B cell (primary cell): ENCODE results near the gene PNMA8C. TPM values are rescaled to one million over a fixed set of nuclear protein-coding genes. Genes with fewer than 3 reads are reported as not detected.

Source experiments
- ATAC-seq: fragments of 200-7000 bp; cut with Tn5 transposase; one replicate; pipeline ENCODE4 v1.10.0; 2021; ENCODE audit warnings: low read depth, mild to moderate bottlenecking, moderate number of reproducible peaks, moderate library complexity
- CTCF ChIA-PET: fragments of 350-600 bp; sonication (Branson Sonifier 250); formaldehyde crosslinking; loops from one replicate; lab custom pipeline; 2021; ENCODE audit warnings: antibody characterized with exemption, inconsistent platforms; lab: Charles Lee
- POLR2A ChIA-PET: fragments of 350-600 bp; sonication (Branson Sonifier 250); formaldehyde crosslinking; loops from one replicate; lab custom pipeline; 2021; ENCODE audit warnings: antibody characterized with exemption; lab: Charles Lee
- DNase-seq: peaks from one replicate; pipeline ENCODE4 v3.0.0; 2013
- H2AFZ ChIP-seq: 2 replicates; pipeline ENCODE4 v1.6.1; 2012; ENCODE audit warnings: mild to moderate bottlenecking, low read depth, low read length; ENCODE audit not compliant: insufficient read depth, poor library complexity, severe bottlenecking
- H3K27ac ChIP-seq, 2 donors: 1 replicate in 1 of 2; 2 replicates in 1 of 2; pipeline ENCODE4 v1.5.1; 2012 to 2013; ENCODE audit warnings: low read length in 2 of 2, mild to moderate bottlenecking in 2 of 2, moderate library complexity in 1 of 2
- H3K27me3 ChIP-seq, 4 experiments: fragments of 200-600 bp in 1 of 4; sonication (generic) in 1 of 4; replicated peaks in 1 of 4; 1 replicate in 2 of 4; 2 replicates in 2 of 4; pipeline versions ENCODE4 v1.6.1 to v1.7.0; 2013 to 2016; ENCODE audit warnings: low read length in 3 of 4, mild to moderate bottlenecking in 2 of 4, mixed read lengths in 1 of 4, moderate library complexity in 1 of 4; ENCODE audit not compliant: insufficient read depth in 4 of 4, control insufficient read depth in 3 of 4; ENCODE audit errors: control extremely low read depth in 1 of 4
- H3K36me3 ChIP-seq, 2 experiments: replicated peaks in 1 of 2; 1 replicate in 1 of 2; 2 replicates in 1 of 2; pipeline versions ENCODE4 v1.6.1 to v1.7.1; 2013; ENCODE audit warnings: low read length in 1 of 2; ENCODE audit not compliant: insufficient read depth in 2 of 2, control insufficient read depth in 1 of 2; ENCODE audit errors: control extremely low read depth in 1 of 2, extremely low read depth in 1 of 2
- H3K4me1 ChIP-seq, 2 donors: fragments of 200-600 bp in 1 of 2; sonication (generic) in 1 of 2; 1 replicate in 1 of 2; 2 replicates in 1 of 2; pipeline versions ENCODE4 v1.5.1 to v1.6.1; 2013 to 2017; ENCODE audit warnings: low read length in 2 of 2; ENCODE audit not compliant: control insufficient read depth in 2 of 2, insufficient read depth in 2 of 2
- H3K4me2 ChIP-seq: replicated peaks from 2 replicates; pipeline ENCODE3; 2012; ENCODE audit warnings: mild to moderate bottlenecking, low read depth, low read length; ENCODE audit not compliant: poor library complexity, severe bottlenecking
- H3K4me3 ChIP-seq, 5 experiments: fragments of 200-600 bp in 1 of 5; sonication (generic) in 1 of 5; 1 replicate in 3 of 5; 2 replicates in 2 of 5; pipeline versions ENCODE4 v1.5.1 to v1.7.0; 2011 to 2016; ENCODE audit warnings: low read length in 4 of 5, mild to moderate bottlenecking in 4 of 5, low read depth in 2 of 5, control low read depth in 1 of 5, moderate library complexity in 1 of 5; ENCODE audit not compliant: insufficient read depth in 1 of 5; ENCODE audit errors: control extremely low read depth in 1 of 5, extremely low read depth in 1 of 5
- H3K79me2 ChIP-seq: fragments of 200-600 bp; sonication (generic); one replicate; pipeline ENCODE4 v1.6.0; 2016; ENCODE audit warnings: low read length; ENCODE audit not compliant: control insufficient read depth, insufficient read depth
- H3K9ac ChIP-seq: fragments of 200-600 bp; sonication (generic); 2 replicates; pipeline ENCODE4 v1.6.1; 2017; ENCODE audit warnings: mild to moderate bottlenecking, low read length, moderate library complexity
- H3K9me3 ChIP-seq, 3 donors: one replicate each; pipeline versions ENCODE4 v1.6.1 to v1.7.1; 2013; ENCODE audit warnings: low read length in 2 of 3; ENCODE audit not compliant: control insufficient read depth in 2 of 3, insufficient read depth in 1 of 3; ENCODE audit errors: control extremely low read depth in 1 of 3
- H4K20me1 ChIP-seq: 2 replicates; pipeline ENCODE4 v1.6.0; 2012; ENCODE audit warnings: mild to moderate bottlenecking, low read length; ENCODE audit not compliant: insufficient read depth, control insufficient read depth, poor library complexity, severe bottlenecking
- H3K27ac Mint-ChIP-seq: one replicate; pipeline ENCODE4 v1.8.0; 2021; ENCODE audit warnings: mixed read lengths
- H3K27me3 Mint-ChIP-seq: one replicate; pipeline ENCODE4 v1.8.0; 2021; ENCODE audit warnings: mixed read lengths
- H3K4me1 Mint-ChIP-seq: one replicate; pipeline ENCODE4 v1.8.0; 2021; ENCODE audit warnings: mixed read lengths
- H3K4me3 Mint-ChIP-seq: one replicate; pipeline ENCODE4 v1.8.0; 2021; ENCODE audit warnings: mixed read lengths
- H3K9me3 Mint-ChIP-seq: one replicate; pipeline ENCODE4 v1.8.0; 2022; ENCODE audit warnings: mixed read lengths; ENCODE audit not compliant: insufficient read depth
- EZH2 ChIP-seq: IDR thresholded peaks from 2 replicates; pipeline ENCODE4 v1.6.1; 2012; ENCODE audit warnings: borderline replicate concordance, low read depth, mild to moderate bottlenecking, moderate library complexity, low read length; ENCODE audit not compliant: insufficient read depth, poor library complexity, severe bottlenecking
- WGBS: methylation state at CpG from one replicate; pipeline ENCODE4 v1.1.5; 2013; ENCODE audit warnings: missing lambda C conversion rate; ENCODE audit not compliant: insufficient coverage; 5-methylcytosine and 5-hydroxymethylcytosine counted together
- intact Hi-C: fragments of 100-400 bp; cut with micrococcal nuclease; formaldehyde crosslinking; loops from one replicate; pipeline ENCODE4 v1.10.0; 2022
- polyA plus RNA-seq: library from polyadenylated mRNA; depleted of rRNA; stranded (reverse); fragments of >200 nt; gene quantifications from 2 replicates; pipeline ENCODE4 v1.2.3, GENCODE V29; 2012
- total RNA-seq, 2 donors: library from RNA; stranded (reverse); fragments of 120-200 nt in 1 of 2; gene quantifications; 1 replicate in 1 of 2; 2 replicates in 1 of 2; pipeline versions ENCODE4 v1.2.3 to v1.2.4, GENCODE V29; 2013 to 2022
- TF ChIP-seq, protein P1 (sequence below): fragments of 200-600 bp; IDR thresholded peaks from one replicate; pipeline ENCODE4 v1.8.0; 2022; ENCODE audit warnings: antibody characterized with exemption, mild to moderate bottlenecking

Gene PNMA8C
- total and polyA plus RNA-seq, 2 donors (not counting 1 experiment from before 2014, with no cell fraction given): not detected

GRCh38 chr19:46454244-46454643, 25.5 kb upstream of the PNMA8C start:
- ATAC-seq: no peak
- H3K27me3 Mint-ChIP-seq: peaks cover 27% of the 10 kb centered on the region
- no peak overlapping the region for H3K27ac ChIP-seq
- no peaks in the 10 kb centered on the region for H3K36me3 ChIP-seq
- H3K9me3 Mint-ChIP-seq: peaks cover 7% of the 10 kb centered on the region
- H3K4me3 Mint-ChIP-seq: no peak overlapping the region
- peaks cover 0 to 7% (median 4%) of the 10 kb centered on the region in 3 donors for H3K9me3 ChIP-seq
- no peak overlapping the region for H3K4me2 ChIP-seq
- H3K79me2 ChIP-seq: no peaks in the 10 kb centered on the region
- intact Hi-C loops: no loop called here
- no peak overlapping the region for H3K27ac Mint-ChIP-seq
- no peaks in the 10 kb centered on the region for H4K20me1 ChIP-seq
- POLR2A ChIA-PET: no interaction called here
- TF ChIP-seq EZH2: no peak
- TF ChIP-seq, protein P1, sequence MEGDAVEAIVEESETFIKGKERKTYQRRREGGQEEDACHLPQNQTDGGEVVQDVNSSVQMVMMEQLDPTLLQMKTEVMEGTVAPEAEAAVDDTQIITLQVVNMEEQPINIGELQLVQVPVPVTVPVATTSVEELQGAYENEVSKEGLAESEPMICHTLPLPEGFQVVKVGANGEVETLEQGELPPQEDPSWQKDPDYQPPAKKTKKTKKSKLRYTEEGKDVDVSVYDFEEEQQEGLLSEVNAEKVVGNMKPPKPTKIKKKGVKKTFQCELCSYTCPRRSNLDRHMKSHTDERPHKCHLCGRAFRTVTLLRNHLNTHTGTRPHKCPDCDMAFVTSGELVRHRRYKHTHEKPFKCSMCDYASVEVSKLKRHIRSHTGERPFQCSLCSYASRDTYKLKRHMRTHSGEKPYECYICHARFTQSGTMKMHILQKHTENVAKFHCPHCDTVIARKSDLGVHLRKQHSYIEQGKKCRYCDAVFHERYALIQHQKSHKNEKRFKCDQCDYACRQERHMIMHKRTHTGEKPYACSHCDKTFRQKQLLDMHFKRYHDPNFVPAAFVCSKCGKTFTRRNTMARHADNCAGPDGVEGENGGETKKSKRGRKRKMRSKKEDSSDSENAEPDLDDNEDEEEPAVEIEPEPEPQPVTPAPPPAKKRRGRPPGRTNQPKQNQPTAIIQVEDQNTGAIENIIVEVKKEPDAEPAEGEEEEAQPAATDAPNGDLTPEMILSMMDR: no peak
- CTCF ChIA-PET: interaction anchor here (1.0 kb wide), 1 partner anchor 51 kb away, joined by 3 read pairs; no protein-coding TSS in a partner anchor
- no peak overlapping the region for H2AFZ ChIP-seq
- no peak overlapping the region for H3K9ac ChIP-seq
- no peak for DNase-seq
- no peaks in the 10 kb centered on the region for H3K4me1 ChIP-seq
- H3K4me1 Mint-ChIP-seq: no peaks in the 10 kb centered on the region
- 60% methylated on average over 1 of the region's 3 CpGs for WGBS
- no peak overlapping the region for H3K4me3 ChIP-seq
- H3K27me3 ChIP-seq: peaks cover 0 to 4% (median 0%) of the 10 kb centered on the region in 4 experiments

GRCh38 chr19:46453661-46454060, 24.9 kb upstream of the PNMA8C start:
- Histone ChIP-seq H3K4me3 (no peak overlapping the region), H4K20me1 (no peaks in the 10 kb centered on the region), H2AFZ (no peak overlapping the region), H3K27me3 (peaks cover 0 to 4% (median 0%) of the 10 kb centered on the region in 4 experiments), H3K79me2 (no peaks in the 10 kb centered on the region), H3K9me3 (peaks cover 0 to 10% (median 4%) of the 10 kb centered on the region in 3 donors), H3K36me3 (no peaks in the 10 kb centered on the region), H3K9ac (no peak overlapping the region), H3K27ac (no peak overlapping the region), H3K4me2 (no peak overlapping the region), H3K4me1 (no peaks in the 10 kb centered on the region)
- ChIA-PET POLR2A (no interaction called here), CTCF (interaction anchor here (1.0 kb wide), 1 partner anchor 50 kb away, joined by 3 read pairs; no protein-coding TSS in a partner anchor)
- Mint-ChIP-seq H3K27ac (no peak overlapping the region), H3K27me3 (peaks cover 27% of the 10 kb centered on the region), H3K9me3 (peaks cover 7% of the 10 kb centered on the region), H3K4me3 (no peak overlapping the region), H3K4me1 (no peaks in the 10 kb centered on the region)
- WGBS: 84% methylated on average over 6 of the region's 6 CpGs
- intact Hi-C loops: no loop called here
- no peak for DNase-seq
- no peak for ATAC-seq
- TF ChIP-seq, protein P1: no peak
- TF ChIP-seq EZH2: no peak
